ENCODE results near the gene COX6B1.

Gene COX6B1

GRCh38 chr19:35612559-35613321, 35.4 kb upstream of the COX6B1 start, which contains the start of gene HAUS5:
Gene HAUS5 (plus strand): TSS chr19:35612735. CDS start chr19:35612795, 60 bp downstream.
- H3K27ac ChIP-seq, result peak within 1 kb of the TSS; percentile 76
- TF ChIP-seq ZFX (IDR thresholded peaks at IDR 0.05), result no peak
- TF ChIP-seq CTCF (conservative IDR thresholded peaks at IDR 0.05), result no peak

GRCh38 chr19:35613574-35613973, 34.5 kb upstream of the COX6B1 start:
- TF ChIP-seq ZFX (IDR thresholded peaks at IDR 0.05) (no peak), CTCF (conservative IDR thresholded peaks at IDR 0.05) (no peak)
- H3K27ac ChIP-seq, result no peak overlapping the region; the same call in 1 of the 2 replicates

GRCh38 chr19:35615036-35615435, 33.1 kb upstream of the COX6B1 start:
- no peak for TF ChIP-seq ZFX (IDR thresholded peaks at IDR 0.05)
- TF ChIP-seq CTCF (conservative IDR thresholded peaks at IDR 0.05), result no peak
- no peak overlapping the region for H3K27ac ChIP-seq

DNA sequence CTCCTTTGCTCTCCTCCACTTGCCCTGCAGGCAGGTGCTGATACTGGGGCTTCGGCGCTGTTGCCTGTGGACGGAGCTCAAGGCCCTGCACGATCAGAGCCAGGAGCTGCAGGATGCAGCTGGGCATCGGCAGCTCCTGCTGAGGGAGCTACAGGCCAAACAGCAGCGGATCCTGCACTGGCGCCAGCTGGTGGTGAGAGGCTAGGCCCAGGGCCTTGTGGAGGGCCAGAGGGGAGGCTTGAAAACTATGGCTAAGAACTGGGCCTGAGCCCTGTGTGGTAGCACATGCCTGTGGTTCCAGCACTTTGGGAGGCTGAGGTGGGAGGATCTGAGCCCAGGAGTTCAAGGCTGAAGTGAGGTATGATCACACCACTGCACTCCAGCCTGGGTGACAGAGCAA, 29.3 kb upstream of the COX6B1 start:
- no peak overlapping the region for H3K27ac ChIP-seq
- TF ChIP-seq ZFX (IDR thresholded peaks at IDR 0.05) (no peak), CTCF (conservative IDR thresholded peaks at IDR 0.05) (no peak)

DNA sequence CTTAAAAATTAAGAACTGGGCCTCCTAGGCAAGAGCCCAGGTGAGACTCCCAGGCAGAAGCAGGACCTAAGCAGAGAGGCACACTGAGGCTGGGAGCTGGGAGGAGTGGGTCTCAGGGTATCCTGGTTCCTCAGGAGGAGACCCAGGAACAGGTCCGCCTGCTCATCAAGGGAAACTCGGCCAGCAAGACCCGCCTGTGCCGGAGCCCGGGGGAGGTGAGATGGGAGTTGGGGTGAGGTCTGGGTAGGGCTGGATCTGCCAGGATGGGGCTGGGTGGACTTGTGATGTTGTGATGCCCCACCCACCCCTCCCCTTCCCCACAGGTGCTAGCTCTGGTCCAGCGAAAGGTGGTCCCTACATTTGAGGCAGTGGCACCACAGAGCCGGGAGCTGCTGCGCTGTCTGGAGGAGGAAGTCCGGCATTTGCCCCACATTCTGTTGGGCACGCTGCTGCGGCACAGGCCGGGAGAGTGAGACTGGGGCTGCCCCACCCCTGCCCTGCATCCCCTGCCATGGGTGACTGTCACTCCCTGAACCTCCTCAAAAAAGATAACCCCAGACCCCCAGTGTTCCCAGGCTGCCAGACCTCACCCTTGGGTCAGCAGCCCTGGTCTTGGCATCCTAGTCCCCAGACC, 28.7 kb upstream of the COX6B1 start:
- no peak for TF ChIP-seq ZFX (IDR thresholded peaks at IDR 0.05)
- TF ChIP-seq CTCF (conservative IDR thresholded peaks at IDR 0.05), result no peak

DNA sequence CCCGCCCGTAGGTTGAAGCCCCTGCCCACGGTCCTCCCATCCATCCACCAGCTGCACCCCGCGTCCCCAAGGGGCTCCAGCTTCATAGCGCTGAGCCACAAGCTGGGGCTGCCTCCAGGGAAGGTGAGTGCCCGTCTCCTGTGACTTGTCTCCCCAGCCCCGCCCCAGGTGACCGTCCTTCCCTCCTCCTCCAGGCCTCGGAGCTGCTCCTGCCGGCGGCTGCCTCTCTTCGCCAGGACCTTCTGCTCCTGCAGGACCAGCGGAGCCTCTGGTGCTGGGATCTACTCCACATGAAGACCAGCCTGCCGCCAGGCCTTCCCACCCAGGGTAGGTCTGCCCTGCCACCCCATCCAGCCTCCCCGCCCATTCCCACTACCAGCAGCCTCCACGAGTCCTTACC, 28.1 kb upstream of the COX6B1 start:
- TF ChIP-seq CTCF (conservative IDR thresholded peaks at IDR 0.05), result no peak
- TF ChIP-seq ZFX (IDR thresholded peaks at IDR 0.05), result no peak
- H3K27ac ChIP-seq, result no peak overlapping the region

More for the DNA sequence above, 28.7 kb upstream of the COX6B1 start:
- H3K27ac ChIP-seq, result no peak overlapping the region

DNA sequence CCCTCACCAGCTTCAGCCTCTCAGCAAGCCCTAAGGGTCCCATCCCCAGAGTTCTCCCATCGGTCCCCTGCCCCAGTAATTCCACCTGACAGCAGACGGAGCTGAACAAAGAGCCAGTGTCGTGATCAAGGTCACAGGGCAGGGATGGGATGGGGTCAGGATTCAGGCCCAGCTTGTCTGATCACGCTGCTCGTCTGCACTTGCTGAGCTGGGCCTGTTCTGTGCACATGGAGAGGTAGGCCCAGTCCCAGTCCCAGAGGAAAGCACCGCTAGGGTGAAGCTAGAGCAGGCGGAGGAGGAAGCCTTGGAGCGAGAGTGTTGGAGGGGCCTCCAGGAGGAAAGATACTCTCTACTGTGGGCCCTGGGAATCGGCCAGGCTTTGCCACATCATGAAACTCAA, 26.4 kb upstream of the COX6B1 start:
- TF ChIP-seq ZFX (IDR thresholded peaks at IDR 0.05) (no peak), CTCF (conservative IDR thresholded peaks at IDR 0.05) (no peak)
- H3K27ac ChIP-seq, result no peak overlapping the region
